Measurements from ENCODE around the gene DDIT4.
"Not testable (repeated sequence)": the region's sequence is repeated elsewhere in the genome, so short reads cannot be mapped to it uniquely, and the experiment has no call there.

GRCh38 chr10:72268475-72269200 is 5.1 kb upstream of the DDIT4 start:
- TF ChIP-seq TAF1 (IDR thresholded peaks at IDR 0.05; ENCODE audit: low read depth); EZH2 (IDR thresholded peaks at IDR 0.05; ENCODE audit: borderline replicate concordance, insufficient read depth, low read length, poor library complexity, severe bottlenecking); CTCF (IDR thresholded peaks at IDR 0.05; ENCODE audit: poor library complexity, severe bottlenecking); RAD21 (conservative IDR thresholded peaks at IDR 0.05); SMC3 (conservative IDR thresholded peaks at IDR 0.05; ENCODE audit: poor library complexity); POLR2AphosphoS5 (IDR thresholded peaks at IDR 0.05); MXI1 (conservative IDR thresholded peaks at IDR 0.05; ENCODE audit: poor library complexity, severe bottlenecking); REST (IDR thresholded peaks at IDR 0.05; ENCODE audit: borderline replicate concordance); EP300 (conservative IDR thresholded peaks at IDR 0.05; ENCODE audit: poor library complexity, severe bottlenecking): not testable (repeated sequence)

Measured in neural cell (in vitro differentiated cells).